ENCODE measurements around the gene UBQLNL. TPM values are rescaled to one million over a fixed set of nuclear protein-coding genes. Genes with fewer than 3 reads are reported as not detected.

UBQLNL gene, protein sequence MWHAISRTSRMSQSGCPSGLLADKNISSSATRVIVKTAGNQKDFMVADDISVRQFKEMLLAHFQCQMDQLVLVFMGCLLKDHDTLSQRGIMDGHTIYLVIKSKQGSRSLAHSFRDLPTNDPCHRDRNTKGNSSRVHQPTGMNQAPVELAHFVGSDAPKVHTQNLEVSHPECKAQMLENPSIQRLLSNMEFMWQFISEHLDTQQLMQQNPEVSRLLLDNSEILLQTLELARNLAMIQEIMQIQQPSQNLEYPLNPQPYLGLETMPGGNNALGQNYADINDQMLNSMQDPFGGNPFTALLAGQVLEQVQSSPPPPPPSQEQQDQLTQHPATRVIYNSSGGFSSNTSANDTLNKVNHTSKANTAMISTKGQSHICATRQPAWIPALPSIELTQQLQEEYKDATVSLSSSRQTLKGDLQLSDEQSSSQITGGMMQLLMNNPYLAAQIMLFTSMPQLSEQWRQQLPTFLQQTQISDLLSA
- not detected in 2 replicates for total RNA-seq

DNA sequence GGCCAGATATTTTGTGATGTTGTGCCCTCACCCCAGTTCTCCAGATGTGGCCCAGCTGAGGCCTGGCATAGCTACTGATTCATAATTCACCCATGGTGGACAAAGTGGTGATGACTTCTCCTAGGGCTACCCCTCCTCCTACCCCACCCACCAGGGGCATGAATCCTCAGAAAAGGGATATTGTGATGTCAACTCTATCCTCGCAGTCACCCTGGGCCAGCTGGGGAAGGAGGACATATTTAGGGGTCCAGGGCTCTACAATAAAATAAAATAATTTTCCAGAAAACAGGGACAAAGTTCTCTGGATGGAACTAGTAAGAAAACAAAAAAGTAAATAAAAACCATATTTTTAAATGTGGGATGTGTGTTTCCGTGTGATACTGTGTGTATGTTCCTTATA is at the start of gene UBQLNL:
Gene UBQLNL, minus strand, starts transcription at position 101 of the 400 bp plus-strand sequence. CDS start 258 bp downstream, outside the sequence.

DNA sequence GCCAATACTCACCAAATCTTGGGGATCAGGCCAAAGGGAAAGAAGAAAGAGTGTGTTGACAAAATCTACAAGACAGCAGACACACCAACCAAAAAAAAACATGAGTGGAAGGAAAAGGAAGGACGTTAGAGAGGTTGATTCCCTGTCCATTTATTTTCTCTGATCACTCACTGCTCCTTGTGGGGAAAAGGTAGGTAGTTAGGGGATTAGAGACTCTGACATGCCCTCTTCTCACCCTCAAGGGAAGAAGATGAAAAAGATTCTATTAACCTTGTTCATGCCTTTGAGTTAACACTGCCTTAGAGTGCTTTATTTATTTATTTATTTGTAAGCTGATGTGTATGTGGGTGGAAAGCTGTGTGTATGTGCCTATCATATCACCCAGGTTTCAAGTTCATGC is 31.9 kb upstream of the UBQLNL start, which contains the start of gene OR52H1:
Gene OR52H1, minus strand, starts transcription at position 101 of the 400 bp plus-strand sequence. CDS start 3,035 bp downstream, outside the sequence.

DNA sequence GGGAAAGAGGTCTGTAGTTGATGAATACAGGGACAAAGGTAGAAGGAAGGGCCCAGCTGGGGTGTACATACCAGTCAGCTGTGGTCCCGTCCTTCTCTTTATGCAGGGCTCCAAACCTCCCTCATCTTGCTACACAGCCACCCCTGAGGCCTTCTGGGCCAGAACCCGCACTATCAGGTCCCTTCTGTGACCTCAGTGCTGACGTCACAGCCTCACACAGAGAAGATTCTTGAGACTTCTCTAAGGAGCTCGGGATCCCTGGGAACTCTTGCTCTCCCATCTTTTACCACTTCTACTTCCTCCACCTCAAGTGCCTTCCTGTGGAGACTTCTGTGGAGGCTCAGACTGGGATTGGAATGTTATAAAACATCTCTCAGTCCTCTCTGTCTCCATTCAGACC is 6.7 kb downstream of the UBQLNL start, which contains the start of gene UBQLN3:
Gene UBQLN3, minus strand, starts transcription at position 155 of the 400 bp plus-strand sequence. CDS start 399 bp downstream, outside the sequence.

DNA sequence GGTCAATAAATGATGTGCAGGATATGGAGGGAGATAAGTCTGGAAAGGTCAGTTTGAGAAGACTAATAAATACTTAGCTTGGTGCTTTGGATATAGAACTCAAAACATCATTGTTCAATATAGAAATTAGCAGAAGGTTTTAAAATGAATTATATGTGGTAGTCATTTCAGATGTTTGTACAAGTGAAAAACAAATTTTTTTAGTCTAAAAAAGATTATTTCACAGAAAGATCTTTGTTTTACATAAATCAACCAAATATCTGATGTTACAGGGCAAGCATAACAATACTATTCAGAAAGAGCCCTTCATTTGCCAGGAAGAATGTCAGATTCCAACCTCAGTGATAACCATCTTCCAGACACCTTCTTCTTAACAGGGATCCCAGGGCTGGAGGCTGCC is 28.1 kb downstream of the UBQLNL start, which contains the start of gene OR52D1:
Gene OR52D1, plus strand, starts transcription at position 301 of the 400 bp plus-strand sequence. Its CDS starts 22 bp downstream, at position 323.

Other genes with a start within 250 kb of the UBQLNL start
- gene HBE1, start 246.8 kb downstream of the UBQLNL start, total RNA-seq, result not detected in 2 replicates
- not detected in 2 replicates for gene OR51B4, start 214.8 kb downstream of the UBQLNL start, total RNA-seq
- gene OR51B2, start 192.4 kb downstream of the UBQLNL start, total RNA-seq, result not detected in 2 replicates
- gene OR51B5, start 173.2 kb downstream of the UBQLNL start, total RNA-seq, result not detected in 2 replicates
- gene OR51B6, start 165.2 kb downstream of the UBQLNL start, total RNA-seq, result not detected in 2 replicates
- not detected in 2 replicates for gene OR51M1, start 132.9 kb downstream of the UBQLNL start, total RNA-seq
- gene OR51Q1, start 94.6 kb downstream of the UBQLNL start, total RNA-seq, result not detected in 2 replicates
- gene OR51I1, start 75.2 kb downstream of the UBQLNL start, total RNA-seq, result not detected in 2 replicates
- not detected in 2 replicates for gene OR51I2, start 67.4 kb downstream of the UBQLNL start, total RNA-seq
- not detected in 2 replicates for gene OR52D1, start 28.0 kb downstream of the UBQLNL start, total RNA-seq
- gene UBQLN3, start 6.7 kb downstream of the UBQLNL start, total RNA-seq, result not detected in 2 replicates
- not detected in 2 replicates for gene OR52H1, start 31.8 kb upstream of the UBQLNL start, total RNA-seq
- gene OR52B6, start 64.2 kb upstream of the UBQLNL start, total RNA-seq, result not detected in 2 replicates
- 2.0 and 2.6 TPM in 2 replicates for gene TRIM6, start 79.9 kb upstream of the UBQLNL start, total RNA-seq
- gene TRIM34, start 108.3 kb upstream of the UBQLNL start, total RNA-seq, result 4.7 and 5.9 TPM in 2 replicates
- 26.1 and 31.9 TPM in 2 replicates for gene TRIM5, start 168.4 kb upstream of the UBQLNL start, total RNA-seq
- gene TRIM22, start 173.1 kb upstream of the UBQLNL start, total RNA-seq, result 49.7 and 86.0 TPM in 2 replicates
- not detected in 2 replicates for gene OR56B1, start 219.7 kb upstream of the UBQLNL start, total RNA-seq
- not detected in 2 replicates for gene OR52N4, start 237.5 kb upstream of the UBQLNL start, total RNA-seq

All from subcutaneous preadipocyte (primary cell).